Tibial artery (tissue), 4 donors: ENCODE data around the gene FAM168A.
"Not testable (repeated sequence)": the region's sequence is repeated elsewhere in the genome, so short reads cannot be mapped to it uniquely, and the experiment has no call there.

Experiments
- DNase-seq, 2 donors: peaks; one replicate each; pipeline ENCODE4 v3.0.0-alpha.2; 2019
- H3K27ac ChIP-seq, 2 donors: fragments of 200-600 bp; sonication (generic) in 1 of 2; 1 replicate in 1 of 2; 2 replicates in 1 of 2; pipeline ENCODE4 v1.5.1; 2018 to 2019; ENCODE audit warnings: mild to moderate bottlenecking in 1 of 2
- H3K27me3 ChIP-seq, 2 donors: fragments of 200-600 bp; sonication (generic) in 1 of 2; one replicate each; pipeline versions ENCODE4 v1.5.1 to v1.6.0; 2016 to 2019
- H3K36me3 ChIP-seq, 3 donors: fragments of 200-600 bp; sonication (generic) in 2 of 3; one replicate each; pipeline ENCODE4 v1.5.1; 2016 to 2019; ENCODE audit warnings: mild to moderate bottlenecking in 2 of 3
- H3K4me1 ChIP-seq, 4 donors: fragments of 200-600 bp; sonication (generic) in 2 of 4; 1 replicate in 3 of 4; 2 replicates in 1 of 4; pipeline ENCODE4 v1.5.1; 2016 to 2019
- H3K4me3 ChIP-seq, 2 donors: fragments of 200-600 bp; sonication (generic) in 1 of 2; 1 replicate in 1 of 2; 2 replicates in 1 of 2; pipeline ENCODE4 v1.5.1; 2018 to 2019; ENCODE audit warnings: mild to moderate bottlenecking in 2 of 2
- H3K9me3 ChIP-seq, 3 donors: fragments of 200-600 bp; sonication (generic) in 1 of 3; one replicate each; pipeline ENCODE4 v1.5.1; 2016 to 2019
- intact Hi-C: fragments of 100-400 bp; cut with DNase I; formaldehyde crosslinking; loops from one replicate; pipeline ENCODE4 v1.15.0; 2023; ENCODE audit warnings: low total_unique reads
- TF ChIP-seq, protein P1 (sequence below), 2 experiments: fragments of 200-600 bp in 1 of 2; fragments of 450-650 bp in 1 of 2; IDR thresholded peaks; one replicate each; pipeline ENCODE4 v1.5.1; 2017 to 2019; ENCODE audit warnings: antibody characterized with exemption in 2 of 2, mild to moderate bottlenecking in 1 of 2, moderate library complexity in 1 of 2

FAM168A gene

DNA sequence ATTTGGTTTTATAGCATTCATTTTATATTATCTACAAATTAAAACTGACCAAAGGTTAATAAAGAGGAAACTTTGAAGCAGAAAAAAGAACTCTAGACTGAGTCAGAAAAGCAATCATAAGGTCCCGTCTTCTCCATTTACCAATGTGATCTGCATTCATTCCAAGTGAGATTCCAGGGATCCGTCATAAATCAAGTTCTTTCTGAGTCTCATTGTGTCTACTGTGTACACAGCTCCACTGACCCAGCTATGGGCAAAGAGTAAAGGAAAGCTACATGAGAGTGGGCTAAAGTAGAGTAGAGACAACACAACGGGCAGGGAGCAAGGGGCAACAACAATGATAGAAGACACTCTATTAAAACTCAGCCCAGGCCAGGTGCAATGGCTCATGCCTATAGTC, 15.3 kb downstream of the FAM168A start:
- Histone ChIP-seq H3K4me3 (no peak overlapping the region), H3K27ac (no peak overlapping the region), H3K4me1 (no peaks in the 10 kb centered on the region), H3K9me3 (no peaks in the 10 kb centered on the region), H3K36me3 (no peaks in the 10 kb centered on the region), H3K27me3 (no peaks in the 10 kb centered on the region)
- TF ChIP-seq, protein P1, sequence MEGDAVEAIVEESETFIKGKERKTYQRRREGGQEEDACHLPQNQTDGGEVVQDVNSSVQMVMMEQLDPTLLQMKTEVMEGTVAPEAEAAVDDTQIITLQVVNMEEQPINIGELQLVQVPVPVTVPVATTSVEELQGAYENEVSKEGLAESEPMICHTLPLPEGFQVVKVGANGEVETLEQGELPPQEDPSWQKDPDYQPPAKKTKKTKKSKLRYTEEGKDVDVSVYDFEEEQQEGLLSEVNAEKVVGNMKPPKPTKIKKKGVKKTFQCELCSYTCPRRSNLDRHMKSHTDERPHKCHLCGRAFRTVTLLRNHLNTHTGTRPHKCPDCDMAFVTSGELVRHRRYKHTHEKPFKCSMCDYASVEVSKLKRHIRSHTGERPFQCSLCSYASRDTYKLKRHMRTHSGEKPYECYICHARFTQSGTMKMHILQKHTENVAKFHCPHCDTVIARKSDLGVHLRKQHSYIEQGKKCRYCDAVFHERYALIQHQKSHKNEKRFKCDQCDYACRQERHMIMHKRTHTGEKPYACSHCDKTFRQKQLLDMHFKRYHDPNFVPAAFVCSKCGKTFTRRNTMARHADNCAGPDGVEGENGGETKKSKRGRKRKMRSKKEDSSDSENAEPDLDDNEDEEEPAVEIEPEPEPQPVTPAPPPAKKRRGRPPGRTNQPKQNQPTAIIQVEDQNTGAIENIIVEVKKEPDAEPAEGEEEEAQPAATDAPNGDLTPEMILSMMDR (IDR thresholded peaks at IDR 0.05), result no peak
- intact Hi-C loops, result no loop called here
- no peak for DNase-seq

DNA sequence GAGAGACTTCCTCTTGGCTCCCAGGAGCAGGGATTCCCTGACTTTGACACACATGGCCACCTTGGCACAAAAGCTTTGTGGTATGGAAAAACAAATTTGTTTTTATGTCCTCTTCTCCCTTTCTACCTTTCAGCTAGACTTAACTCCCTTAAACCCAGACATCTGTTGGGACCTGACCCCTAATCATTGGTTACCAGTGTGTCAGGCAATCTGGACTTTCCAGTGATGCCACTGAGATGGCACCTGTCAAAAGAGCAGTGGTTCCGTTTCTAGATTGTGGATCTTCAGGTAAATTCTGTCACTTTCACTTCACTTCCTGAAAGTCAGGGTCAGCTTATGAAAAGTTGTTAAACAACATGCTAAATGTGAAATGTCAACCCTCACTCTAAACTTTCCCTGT, 17.2 kb downstream of the FAM168A start:
- DNase-seq, H3K4me1 ChIP-seq, H3K9me3 ChIP-seq, H3K27me3 ChIP-seq, intact Hi-C loops, H3K27ac ChIP-seq, H3K4me3 ChIP-seq, H3K36me3 ChIP-seq: not testable (repeated sequence)

DNA sequence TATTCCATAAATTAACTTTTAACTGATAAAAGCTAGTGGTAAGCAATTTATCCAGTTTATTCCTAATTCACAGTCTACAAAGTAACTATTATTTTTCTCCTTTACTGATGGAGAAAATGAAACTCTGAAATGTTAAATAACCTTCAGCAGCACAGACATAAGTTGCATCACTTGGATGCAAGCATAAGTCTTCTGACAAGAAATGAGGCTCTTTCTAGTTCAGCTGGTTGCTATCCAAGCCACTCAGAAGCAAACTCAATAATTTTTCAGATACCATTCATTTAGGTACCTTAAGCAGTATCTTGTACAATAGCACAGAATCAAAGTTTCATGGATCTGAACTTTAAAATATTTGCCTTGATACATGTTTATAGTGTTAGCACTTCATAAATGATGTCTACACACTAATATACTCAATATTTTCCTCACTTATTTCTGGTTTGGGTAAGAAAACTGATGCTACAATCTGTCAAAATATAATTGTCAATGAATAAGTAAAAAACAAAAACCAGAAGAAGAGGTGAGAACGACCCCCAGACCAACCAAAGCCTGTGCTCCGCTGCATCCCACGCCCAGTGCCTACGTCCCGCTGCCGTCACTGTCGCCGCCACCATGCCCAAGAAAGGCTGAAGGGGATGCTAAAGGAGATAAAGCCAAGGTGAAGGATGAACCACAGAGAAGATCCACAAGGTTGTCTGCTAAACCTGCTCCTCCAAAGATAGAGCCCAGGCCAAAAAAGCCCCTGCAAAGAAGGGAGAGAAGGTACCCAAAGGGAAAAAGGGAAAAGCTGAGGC, 18.1 kb downstream of the FAM168A start:
- Histone ChIP-seq H3K4me1 (no peaks in the 10 kb centered on the region), H3K9me3 (no peaks in the 10 kb centered on the region), H3K27me3 (no peaks in the 10 kb centered on the region), H3K4me3 (no peak overlapping the region), H3K27ac (no peak overlapping the region), H3K36me3 (no peaks in the 10 kb centered on the region)
- TF ChIP-seq, protein P1 (IDR thresholded peaks at IDR 0.05), result no peak
- intact Hi-C loops, result no loop called here
- no peak for DNase-seq

DNA sequence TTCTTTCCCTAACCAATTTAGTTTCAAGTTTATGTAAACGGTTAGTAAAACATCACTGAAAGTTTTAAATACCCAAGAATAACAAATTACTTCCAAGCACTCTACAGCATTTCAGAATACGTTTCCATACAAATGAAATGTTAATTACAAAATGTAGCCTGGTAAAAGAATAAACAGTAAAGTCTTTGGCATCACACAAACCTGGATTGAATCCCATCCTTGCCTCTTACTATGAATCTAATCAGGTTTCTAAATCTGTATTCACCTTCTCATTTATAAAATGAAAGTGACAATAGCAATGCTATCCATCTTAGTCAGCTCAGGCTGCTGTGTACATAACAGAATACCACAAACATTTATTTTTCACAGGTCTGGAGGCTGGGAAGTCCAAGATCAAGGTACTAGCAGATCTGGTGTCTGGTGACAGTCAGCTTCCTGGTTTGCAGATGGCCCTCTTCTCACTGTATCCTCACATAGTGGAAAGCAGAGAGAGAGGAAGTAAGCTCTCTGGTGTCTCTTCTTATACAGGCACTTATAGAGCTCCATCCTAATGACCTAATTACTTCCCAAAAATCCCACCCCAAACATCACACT, 19.2 kb downstream of the FAM168A start:
- no peak overlapping the region for H3K27ac ChIP-seq
- no peaks in the 10 kb centered on the region for H3K4me1 ChIP-seq
- DNase-seq, result no peak
- H3K27me3 ChIP-seq, result no peaks in the 10 kb centered on the region
- intact Hi-C loops, result no loop called here
- H3K4me3 ChIP-seq, result no peak overlapping the region
- H3K9me3 ChIP-seq, result no peaks in the 10 kb centered on the region
- TF ChIP-seq, protein P1 (IDR thresholded peaks at IDR 0.05), result no peak
- no peaks in the 10 kb centered on the region for H3K36me3 ChIP-seq

DNA sequence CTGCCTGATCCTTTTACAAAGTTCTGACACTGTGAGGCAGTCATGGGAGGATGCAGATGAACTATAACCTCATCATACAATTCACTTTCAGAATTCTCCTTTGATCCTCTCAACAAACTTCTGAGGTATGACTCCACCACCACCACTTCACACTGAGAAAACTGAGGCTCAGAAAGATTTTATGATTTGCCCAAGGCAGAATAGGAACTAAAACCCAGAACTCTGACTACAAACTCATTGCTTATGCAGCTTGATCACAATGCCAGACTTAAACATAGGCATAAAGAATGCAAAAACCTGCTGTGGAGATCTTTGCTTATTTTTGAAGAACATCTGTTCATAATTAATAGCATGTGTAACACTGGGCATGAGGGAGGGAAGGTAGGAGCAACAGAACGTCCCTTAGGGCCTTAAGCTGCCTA, 20.4 kb downstream of the FAM168A start:
- TF ChIP-seq, protein P1 (IDR thresholded peaks at IDR 0.05), result no peak
- DNase-seq, result no peak
- H3K9me3 ChIP-seq, result no peaks in the 10 kb centered on the region

DNA sequence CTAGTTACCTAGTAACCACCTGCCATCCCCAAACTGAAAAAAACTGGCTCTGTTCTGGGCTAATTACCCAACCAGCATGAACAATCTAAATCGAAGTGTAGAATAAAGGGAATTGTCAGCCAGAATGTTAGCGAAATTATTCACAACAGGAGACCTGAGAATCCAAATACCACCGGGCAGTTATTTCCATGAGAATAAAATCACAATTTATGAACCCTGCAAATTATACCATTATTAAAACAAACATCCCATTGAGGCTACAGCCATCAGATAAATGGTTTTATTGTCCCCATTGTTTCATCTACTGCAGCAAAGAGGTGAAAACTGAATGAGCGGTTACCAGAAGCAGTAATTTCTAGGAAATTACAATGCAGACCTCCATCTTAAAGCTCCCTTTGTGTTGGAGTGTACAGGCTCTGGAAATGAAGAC, 21.7 kb downstream of the FAM168A start:
- H3K4me3 ChIP-seq, result no peak overlapping the region
- intact Hi-C loops, result no loop called here

More for the DNA sequence above, 20.4 kb downstream of the FAM168A start:
- intact Hi-C loops, result no loop called here
- Histone ChIP-seq H3K36me3 (no peaks in the 10 kb centered on the region), H3K27me3 (no peaks in the 10 kb centered on the region), H3K4me1 (no peaks in the 10 kb centered on the region), H3K4me3 (no peak overlapping the region), H3K27ac (no peak overlapping the region)

DNA sequence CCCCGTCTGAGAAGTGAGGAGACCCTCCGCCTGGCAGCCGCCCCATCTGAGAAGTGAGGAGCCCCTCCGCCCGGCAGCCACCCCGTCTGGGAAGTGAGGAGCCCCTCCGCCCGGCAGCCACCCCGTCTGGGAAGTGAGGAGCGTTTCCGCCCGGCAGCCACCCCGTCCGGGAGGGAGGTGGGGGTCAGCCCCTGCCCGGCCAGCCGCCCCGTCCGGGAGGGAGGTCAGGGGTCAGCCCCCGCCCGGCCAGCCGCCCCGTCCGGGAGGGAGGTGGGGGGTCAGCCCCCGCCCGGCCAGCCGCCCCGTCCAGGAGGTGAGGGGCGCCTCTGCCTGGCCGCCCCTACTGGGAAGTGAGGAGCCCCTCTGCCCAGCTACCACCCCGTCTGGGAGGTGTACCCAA, 25.9 kb downstream of the FAM168A start:
- H3K4me1 ChIP-seq, H3K4me3 ChIP-seq, H3K27me3 ChIP-seq, H3K36me3 ChIP-seq, H3K9me3 ChIP-seq, H3K27ac ChIP-seq, DNase-seq, intact Hi-C loops: not testable (repeated sequence)

More for the DNA sequence above, 21.7 kb downstream of the FAM168A start:
- no peaks in the 10 kb centered on the region for H3K27me3 ChIP-seq
- H3K9me3 ChIP-seq, result no peaks in the 10 kb centered on the region
- H3K36me3 ChIP-seq, result no peaks in the 10 kb centered on the region
- no peak for DNase-seq
- no peaks in the 10 kb centered on the region for H3K4me1 ChIP-seq
- H3K27ac ChIP-seq, result no peak overlapping the region
- TF ChIP-seq, protein P1 (IDR thresholded peaks at IDR 0.05), result no peak
